IgD-negative memory B cell (primary cell): ENCODE results near the gene APBA2. TPM values are rescaled to one million over a fixed set of nuclear protein-coding genes. Genes with fewer than 3 reads are reported as not detected.
"Not testable (repeated sequence)": the region's sequence is repeated elsewhere in the genome, so short reads cannot be mapped to it uniquely, and the experiment has no call there.

Experiments used
- H3K27ac Mint-ChIP-seq, 3 donors: one replicate each; pipeline ENCODE4 v1.8.0; 2020 to 2022; ENCODE audit warnings: mild to moderate bottlenecking in 3 of 3, mixed read lengths in 3 of 3, moderate library complexity in 1 of 3
- H3K27me3 Mint-ChIP-seq: one replicate; pipeline ENCODE4 v1.8.0; 2021; ENCODE audit warnings: mixed read lengths
- H3K36me3 Mint-ChIP-seq: one replicate; pipeline ENCODE4 v1.8.0; 2020; ENCODE audit warnings: mild to moderate bottlenecking, mixed read lengths
- H3K4me1 Mint-ChIP-seq, 3 donors: one replicate each; pipeline ENCODE4 v1.8.0; 2020 to 2022; ENCODE audit warnings: mixed read lengths in 3 of 3, mild to moderate bottlenecking in 1 of 3
- H3K4me3 Mint-ChIP-seq, 4 donors: one replicate each; pipeline ENCODE4 v1.8.0; 2020 to 2022; ENCODE audit warnings: mild to moderate bottlenecking in 4 of 4, mixed read lengths in 4 of 4, moderate library complexity in 3 of 4
- H3K9me3 Mint-ChIP-seq, 3 donors: one replicate each; pipeline ENCODE4 v1.8.0; 2020 to 2021; ENCODE audit warnings: mixed read lengths in 3 of 3, mild to moderate bottlenecking in 1 of 3
- polyA plus RNA-seq: library from polyadenylated mRNA; unstranded; fragments of 300-500 nt; fragmentation: Illumina TruSeq; gene quantifications from one replicate; pipeline ENCODE4 v1.2.3, GENCODE V29; 2021

Gene APBA2
- polyA plus RNA-seq, 1 donor from 2014 or later = 3.5 TPM

- peaks cover 9 to 24% (median 9%) of the 10 kb centered on the region in 3 donors for H3K9me3 Mint-ChIP-seq
- H3K27me3 Mint-ChIP-seq = peaks cover 13% of the 10 kb centered on the region
- H3K4me1 Mint-ChIP-seq = no peaks in the 10 kb centered on the region
- H3K27ac Mint-ChIP-seq = no peak overlapping the region
- no peak overlapping the region for H3K4me3 Mint-ChIP-seq
- no peaks in the 10 kb centered on the region for H3K36me3 Mint-ChIP-seq
These were observed 274.1 kb downstream of the APBA2 start for GRCh38 chr15:29159771-29160455.

DNA sequence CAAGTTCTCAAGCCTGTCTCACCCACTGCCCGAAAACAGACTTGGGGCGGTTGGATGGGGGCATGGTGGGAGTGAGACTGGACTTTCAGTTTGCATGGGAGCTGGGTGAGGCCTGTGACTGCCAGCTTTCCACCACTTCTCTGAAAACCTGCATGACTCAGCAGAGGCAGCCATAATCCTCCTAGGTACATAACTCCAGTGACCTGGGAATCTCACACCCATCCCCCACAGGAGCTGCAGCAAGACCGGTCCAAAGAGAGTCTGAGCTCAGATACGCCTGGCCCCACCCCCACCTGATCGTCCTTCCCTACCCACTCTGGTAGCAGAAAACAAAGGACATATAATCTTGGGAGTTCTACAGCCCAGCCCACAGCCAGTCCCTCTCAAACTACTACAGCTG is 276.6 kb downstream of the APBA2 start:
- H3K9me3 Mint-ChIP-seq = peaks cover 9 to 24% (median 9%) of the 10 kb centered on the region in 3 donors
- H3K27ac Mint-ChIP-seq = no peak overlapping the region
- no peak overlapping the region for H3K4me3 Mint-ChIP-seq
- no peaks in the 10 kb centered on the region for H3K4me1 Mint-ChIP-seq
- no peaks in the 10 kb centered on the region for H3K36me3 Mint-ChIP-seq
- H3K27me3 Mint-ChIP-seq = peaks cover 15% of the 10 kb centered on the region

GRCh38 chr15:29167122-29167521 is 281.3 kb downstream of the APBA2 start:
- H3K27me3 Mint-ChIP-seq, H3K36me3 Mint-ChIP-seq: not testable (repeated sequence)
- peaks cover 0 to 14% (median 5%) of the 10 kb centered on the region in 3 donors for H3K9me3 Mint-ChIP-seq

More at GRCh38 chr15:29167122-29167521, 281.3 kb downstream of the APBA2 start:
- H3K27ac Mint-ChIP-seq, H3K4me3 Mint-ChIP-seq, H3K4me1 Mint-ChIP-seq: not testable (repeated sequence)

Other genes starting within 250 kb of the APBA2 start
- not detected for gene GOLGA8M, start 173.6 kb upstream of the APBA2 start, polyA plus RNA-seq
- not detected for gene GOLGA6L7, start 37.3 kb upstream of the APBA2 start, polyA plus RNA-seq